ENCODE data around the gene DNMT3B.

GRCh38 chr20:32820698-32821377 lies 58.7 kb downstream of the DNMT3B start:
- TF ChIP-seq EZH2phosphoT487 (conservative IDR thresholded peaks at IDR 0.05; ENCODE audit: low read length) (no peak), CTCF (IDR thresholded peaks at IDR 0.05; ENCODE audit: insufficient read depth, low read length, poor library complexity, severe bottlenecking) (no peak)
